HL-60 (cell line): ENCODE results near the gene NHLRC2.
"Not testable (repeated sequence)": the region's sequence is repeated elsewhere in the genome, so short reads cannot be mapped to it uniquely, and the experiment has no call there.

Experiments
- DNase-seq, 2 experiments: peaks; one replicate each; pipeline ENCODE4 v3.0.0-alpha.2; 2010 to 2020; ENCODE audit warnings: low read depth in 1 of 2, low spot score in 1 of 2
- H3K27ac ChIP-seq: fragments of 250-450 bp; sonication (Bioruptor Pico); replicated peaks from 2 replicates; pipeline ENCODE4 v1.5.1; 2020; ENCODE audit warnings: mild to moderate bottlenecking, moderate library complexity
- H3K27me3 ChIP-seq: fragments of 250-450 bp; sonication (Bioruptor Pico); 2 replicates; pipeline ENCODE4 v1.5.1; 2021; ENCODE audit warnings: mild to moderate bottlenecking, moderate library complexity; ENCODE audit not compliant: insufficient read depth, poor library complexity, severe bottlenecking
- H3K4me3 ChIP-seq: replicated peaks from 2 replicates; pipeline ENCODE4 v1.5.1; 2011; ENCODE audit warnings: mild to moderate bottlenecking, control low read depth, low read length; ENCODE audit not compliant: insufficient read depth
- GABPA ChIP-seq: IDR thresholded peaks from 2 replicates; pipeline ENCODE4 v1.6.1; 2012; ENCODE audit warnings: low read depth
- POLR2AphosphoS5 ChIP-seq: IDR thresholded peaks from 2 replicates; pipeline ENCODE4 v1.6.1; 2012; ENCODE audit warnings: low read depth
- SPI1 ChIP-seq: IDR thresholded peaks from 2 replicates; pipeline ENCODE4 v1.6.1; 2012; ENCODE audit warnings: low read depth, mild to moderate bottlenecking, borderline replicate concordance
- TF ChIP-seq, protein P1 (sequence below): IDR thresholded peaks from 2 replicates; pipeline ENCODE4 v1.6.1; 2012; ENCODE audit warnings: low read depth; ENCODE audit not compliant: insufficient replicate concordance
- TF ChIP-seq, protein P2 (sequence below): IDR thresholded peaks from one replicate; pipeline ENCODE4 v1.5.1; 2011; ENCODE audit warnings: low read length, control low read depth, inconsistent platforms; ENCODE audit not compliant: insufficient read depth

NHLRC2 gene

DNA sequence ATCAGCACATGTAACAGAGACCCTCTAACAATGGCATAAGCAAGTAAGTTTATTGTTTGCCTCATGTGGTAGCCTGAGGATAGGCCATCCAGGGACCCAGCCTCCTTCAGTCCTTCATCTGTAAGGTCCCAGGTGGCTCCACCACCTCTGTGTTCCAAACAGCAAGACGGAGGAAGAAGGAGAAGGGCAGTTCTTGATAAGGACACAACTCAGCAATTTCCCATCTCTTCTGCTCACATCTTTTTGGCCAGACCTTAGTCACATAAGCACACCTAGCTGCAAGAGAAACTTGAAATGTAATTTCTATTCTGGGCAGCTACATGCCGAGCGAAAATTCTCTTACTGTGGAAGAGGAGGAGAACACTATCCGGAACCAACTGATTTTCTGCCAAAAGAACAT is 34.5 kb upstream of the NHLRC2 start:
- no peak for DNase-seq
- no peak overlapping the region for H3K4me3 ChIP-seq
- TF ChIP-seq SPI1, result no peak
- TF ChIP-seq, protein P1, sequence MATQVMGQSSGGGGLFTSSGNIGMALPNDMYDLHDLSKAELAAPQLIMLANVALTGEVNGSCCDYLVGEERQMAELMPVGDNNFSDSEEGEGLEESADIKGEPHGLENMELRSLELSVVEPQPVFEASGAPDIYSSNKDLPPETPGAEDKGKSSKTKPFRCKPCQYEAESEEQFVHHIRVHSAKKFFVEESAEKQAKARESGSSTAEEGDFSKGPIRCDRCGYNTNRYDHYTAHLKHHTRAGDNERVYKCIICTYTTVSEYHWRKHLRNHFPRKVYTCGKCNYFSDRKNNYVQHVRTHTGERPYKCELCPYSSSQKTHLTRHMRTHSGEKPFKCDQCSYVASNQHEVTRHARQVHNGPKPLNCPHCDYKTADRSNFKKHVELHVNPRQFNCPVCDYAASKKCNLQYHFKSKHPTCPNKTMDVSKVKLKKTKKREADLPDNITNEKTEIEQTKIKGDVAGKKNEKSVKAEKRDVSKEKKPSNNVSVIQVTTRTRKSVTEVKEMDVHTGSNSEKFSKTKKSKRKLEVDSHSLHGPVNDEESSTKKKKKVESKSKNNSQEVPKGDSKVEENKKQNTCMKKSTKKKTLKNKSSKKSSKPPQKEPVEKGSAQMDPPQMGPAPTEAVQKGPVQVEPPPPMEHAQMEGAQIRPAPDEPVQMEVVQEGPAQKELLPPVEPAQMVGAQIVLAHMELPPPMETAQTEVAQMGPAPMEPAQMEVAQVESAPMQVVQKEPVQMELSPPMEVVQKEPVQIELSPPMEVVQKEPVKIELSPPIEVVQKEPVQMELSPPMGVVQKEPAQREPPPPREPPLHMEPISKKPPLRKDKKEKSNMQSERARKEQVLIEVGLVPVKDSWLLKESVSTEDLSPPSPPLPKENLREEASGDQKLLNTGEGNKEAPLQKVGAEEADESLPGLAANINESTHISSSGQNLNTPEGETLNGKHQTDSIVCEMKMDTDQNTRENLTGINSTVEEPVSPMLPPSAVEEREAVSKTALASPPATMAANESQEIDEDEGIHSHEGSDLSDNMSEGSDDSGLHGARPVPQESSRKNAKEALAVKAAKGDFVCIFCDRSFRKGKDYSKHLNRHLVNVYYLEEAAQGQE, result no peak
- TF ChIP-seq, protein P2, sequence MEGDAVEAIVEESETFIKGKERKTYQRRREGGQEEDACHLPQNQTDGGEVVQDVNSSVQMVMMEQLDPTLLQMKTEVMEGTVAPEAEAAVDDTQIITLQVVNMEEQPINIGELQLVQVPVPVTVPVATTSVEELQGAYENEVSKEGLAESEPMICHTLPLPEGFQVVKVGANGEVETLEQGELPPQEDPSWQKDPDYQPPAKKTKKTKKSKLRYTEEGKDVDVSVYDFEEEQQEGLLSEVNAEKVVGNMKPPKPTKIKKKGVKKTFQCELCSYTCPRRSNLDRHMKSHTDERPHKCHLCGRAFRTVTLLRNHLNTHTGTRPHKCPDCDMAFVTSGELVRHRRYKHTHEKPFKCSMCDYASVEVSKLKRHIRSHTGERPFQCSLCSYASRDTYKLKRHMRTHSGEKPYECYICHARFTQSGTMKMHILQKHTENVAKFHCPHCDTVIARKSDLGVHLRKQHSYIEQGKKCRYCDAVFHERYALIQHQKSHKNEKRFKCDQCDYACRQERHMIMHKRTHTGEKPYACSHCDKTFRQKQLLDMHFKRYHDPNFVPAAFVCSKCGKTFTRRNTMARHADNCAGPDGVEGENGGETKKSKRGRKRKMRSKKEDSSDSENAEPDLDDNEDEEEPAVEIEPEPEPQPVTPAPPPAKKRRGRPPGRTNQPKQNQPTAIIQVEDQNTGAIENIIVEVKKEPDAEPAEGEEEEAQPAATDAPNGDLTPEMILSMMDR, result no peak
- no peak for TF ChIP-seq GABPA
- no peak for TF ChIP-seq POLR2AphosphoS5
- H3K27ac ChIP-seq, result no peak overlapping the region
- no peaks in the 10 kb centered on the region for H3K27me3 ChIP-seq

DNA sequence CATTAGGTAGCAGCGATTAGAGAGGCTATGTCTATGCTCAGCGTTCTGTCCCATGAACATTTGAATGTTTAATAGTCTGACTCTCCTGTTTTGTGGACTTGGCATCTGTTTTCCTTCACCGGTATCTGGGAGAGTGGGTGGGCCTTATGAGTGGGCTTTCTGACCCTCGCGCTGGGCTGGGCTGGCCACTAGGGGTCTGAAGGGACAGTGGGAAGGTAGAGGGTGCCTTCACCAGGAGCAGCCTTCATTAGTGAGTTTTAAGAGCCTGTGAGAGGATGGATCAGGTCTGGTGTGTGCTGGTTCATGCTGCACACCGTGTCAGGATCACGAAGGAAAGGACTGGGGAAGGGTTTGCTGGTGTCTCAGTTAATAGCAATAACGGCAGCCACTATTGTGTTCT is 34.0 kb upstream of the NHLRC2 start:
- Histone ChIP-seq H3K27me3 (no peaks in the 10 kb centered on the region), H3K27ac (no peak overlapping the region), H3K4me3 (no peak overlapping the region)
- no peak for TF ChIP-seq SPI1
- TF ChIP-seq GABPA, result no peak
- TF ChIP-seq, protein P1, result no peak
- TF ChIP-seq POLR2AphosphoS5, result no peak
- TF ChIP-seq, protein P2, result no peak
- DNase-seq, result no peak

DNA sequence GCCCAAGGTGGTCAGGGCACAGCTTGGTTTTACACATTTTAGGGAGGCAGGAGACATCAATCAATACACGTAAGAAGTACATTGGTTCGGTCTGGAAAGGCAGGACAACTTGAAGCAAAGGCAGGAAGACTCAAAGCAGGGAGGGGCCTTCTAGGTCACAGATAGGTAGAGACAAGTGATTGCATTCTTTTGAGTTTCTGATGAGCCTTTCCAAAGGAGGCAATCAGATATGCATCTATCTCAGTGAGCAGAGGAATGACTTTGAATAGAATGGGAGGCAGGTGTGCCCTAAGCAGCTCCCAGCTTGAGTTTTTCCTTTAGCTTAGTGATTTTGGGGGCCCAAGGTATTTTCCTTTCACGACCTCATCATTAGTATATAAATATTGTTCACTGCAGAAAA is 33.2 kb upstream of the NHLRC2 start:
- H3K27me3 ChIP-seq, DNase-seq, H3K27ac ChIP-seq, H3K4me3 ChIP-seq: not testable (repeated sequence)

DNA sequence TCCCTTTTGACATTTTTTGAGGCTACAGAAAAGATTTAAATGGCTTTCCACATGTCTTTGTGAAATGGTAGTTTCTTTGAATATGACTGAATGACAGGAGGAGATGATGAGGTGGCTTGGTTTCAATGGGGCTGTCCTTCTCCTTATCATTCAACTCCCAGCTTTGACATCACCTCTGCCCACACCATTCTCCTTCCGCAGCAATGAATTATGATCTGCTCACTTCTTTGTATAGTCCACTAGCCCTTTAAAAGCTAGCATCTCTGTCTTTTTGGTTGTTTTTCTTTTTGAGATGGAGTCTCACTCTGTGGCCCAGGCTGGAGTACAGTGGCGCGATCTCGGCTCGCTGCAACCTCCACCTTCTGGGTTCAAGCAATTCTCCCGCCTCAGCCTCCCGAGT is 32.3 kb upstream of the NHLRC2 start:
- no peak overlapping the region for H3K27ac ChIP-seq
- no peaks in the 10 kb centered on the region for H3K27me3 ChIP-seq
- TF ChIP-seq, protein P2, result no peak
- TF ChIP-seq POLR2AphosphoS5, result no peak
- TF ChIP-seq SPI1, result no peak
- no peak for TF ChIP-seq GABPA
- TF ChIP-seq, protein P1, result no peak
- H3K4me3 ChIP-seq, result no peak overlapping the region
- DNase-seq, result no peak
